Tibial nerve (tissue), 4 donors: ENCODE data around the gene NF2. TPM values are rescaled to one million over a fixed set of nuclear protein-coding genes. Genes with fewer than 3 reads are reported as not detected.

Experiments
- DNase-seq, 2 donors: peaks; one replicate each; pipeline ENCODE4 v3.0.0-alpha.2; 2019; ENCODE audit warnings: low spot score in 2 of 2
- H3K27ac ChIP-seq, 4 donors: fragments of 200-600 bp; sonication (generic) in 3 of 4; one replicate each; pipeline ENCODE4 v1.5.1; 2017 to 2019; ENCODE audit warnings: mild to moderate bottlenecking in 1 of 4
- H3K27me3 ChIP-seq, 2 donors: fragments of 200-600 bp; sonication (generic) in 1 of 2; one replicate each; pipeline versions ENCODE4 v1.5.1 to v1.6.0; 2017 to 2019
- H3K36me3 ChIP-seq, 3 donors: fragments of 200-600 bp; sonication (generic); one replicate each; pipeline ENCODE4 v1.5.1; 2018 to 2019
- H3K4me1 ChIP-seq, 4 donors: fragments of 200-600 bp; sonication (generic) in 3 of 4; one replicate each; pipeline ENCODE4 v1.5.1; 2017 to 2019
- H3K4me3 ChIP-seq, 4 donors: fragments of 200-600 bp; sonication (generic) in 3 of 4; one replicate each; pipeline ENCODE4 v1.5.1; 2017 to 2019; ENCODE audit warnings: mild to moderate bottlenecking in 1 of 4, moderate library complexity in 1 of 4
- H3K9me3 ChIP-seq, 4 donors: fragments of 200-600 bp; sonication (generic) in 3 of 4; one replicate each; pipeline ENCODE4 v1.5.1; 2017 to 2019
- CTCF ChIP-seq, 5 experiments: fragments of 200-600 bp in 3 of 5; fragments of 450-650 bp in 2 of 5; sonication (generic) in 3 of 5; IDR thresholded peaks; one replicate each; pipeline ENCODE4 v1.5.1; 2016 to 2019; ENCODE audit warnings: antibody characterized with exemption in 5 of 5, mild to moderate bottlenecking in 3 of 5, moderate library complexity in 2 of 5
- EP300 ChIP-seq, 2 donors: sonication (generic); formaldehyde crosslinking; IDR thresholded peaks; one replicate each; pipeline ENCODE4 v1.6.1; 2017; ENCODE audit warnings: antibody characterized with exemption in 2 of 2, mild to moderate bottlenecking in 1 of 2
- POLR2A ChIP-seq, 2 donors: fragments of 450-650 bp; IDR thresholded peaks; one replicate each; pipeline ENCODE4 v1.6.1; 2017; ENCODE audit warnings: antibody characterized with exemption in 2 of 2, mild to moderate bottlenecking in 2 of 2, moderate library complexity in 2 of 2
- WGBS, 2 donors: methylation state at CpG; one replicate each; pipeline ENCODE4 v1.1.5; 2018; 5-methylcytosine and 5-hydroxymethylcytosine counted together
- total RNA-seq, 4 donors: library from RNA; depleted of rRNA; stranded (reverse); fragments of >200 nt; gene quantifications; one replicate each; pipeline ENCODE4 v1.1.0, GENCODE V29; 2016

The NF2 gene
- total RNA-seq, 4 donors from 2014 or later: 24.9 to 39.0 (median 28.8) TPM

DNA sequence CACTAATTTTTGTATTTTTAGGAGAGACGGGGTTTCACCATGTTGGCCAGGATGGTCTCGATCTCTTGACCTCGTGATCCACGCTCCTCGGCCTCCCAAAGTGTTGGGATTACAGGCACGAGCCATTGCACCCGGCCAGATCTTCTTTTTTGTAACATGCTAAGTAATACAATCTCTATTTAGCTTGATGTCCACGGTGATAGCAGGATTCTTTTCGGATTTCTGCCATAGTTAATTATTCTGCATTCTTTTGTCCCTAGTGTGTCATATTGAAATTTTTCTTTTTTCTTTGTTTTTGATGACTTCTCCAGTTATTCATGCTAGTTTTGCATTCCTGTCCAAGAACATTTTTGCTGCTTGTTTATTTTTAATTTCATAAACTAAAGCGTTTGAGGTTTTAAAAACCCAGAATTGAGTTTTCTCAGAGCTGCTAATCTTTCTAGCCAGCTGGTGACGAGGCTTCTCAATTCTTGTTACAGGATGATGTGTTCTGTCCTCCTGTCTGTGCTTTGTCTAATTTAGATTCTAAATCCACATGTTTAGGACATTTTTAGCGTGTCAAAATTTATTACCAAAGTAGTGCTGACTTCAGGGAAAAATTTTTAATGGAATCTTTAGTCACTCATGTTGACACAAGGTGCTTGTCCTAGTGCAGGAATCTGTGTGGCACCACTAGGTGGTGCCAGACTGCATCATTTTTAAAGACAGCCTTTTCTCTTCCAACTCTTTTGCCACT is 21.8 kb downstream of the NF2 start:
- WGBS, 2 donors: 39 to 54% methylated on average over 12 of the region's 12 CpGs
- H3K36me3 ChIP-seq: no peaks in the 10 kb centered on the region
- H3K4me1 ChIP-seq: peaks cover 0 to 53% (median 21%) of the 10 kb centered on the region in 4 donors
- H3K27ac ChIP-seq: peak overlapping the region in 1 of 4 donors; percentile 26
- no peak overlapping the region for H3K4me3 ChIP-seq
- TF ChIP-seq CTCF (IDR thresholded peaks at IDR 0.05) (peak; percentile 71 to 89 (median 87)), POLR2A (IDR thresholded peaks at IDR 0.05) (no peak), EP300 (IDR thresholded peaks at IDR 0.05) (no peak)
- peak; percentile 31 to 40 for DNase-seq
- no peaks in the 10 kb centered on the region for H3K27me3 ChIP-seq
- no peaks in the 10 kb centered on the region for H3K9me3 ChIP-seq

DNA sequence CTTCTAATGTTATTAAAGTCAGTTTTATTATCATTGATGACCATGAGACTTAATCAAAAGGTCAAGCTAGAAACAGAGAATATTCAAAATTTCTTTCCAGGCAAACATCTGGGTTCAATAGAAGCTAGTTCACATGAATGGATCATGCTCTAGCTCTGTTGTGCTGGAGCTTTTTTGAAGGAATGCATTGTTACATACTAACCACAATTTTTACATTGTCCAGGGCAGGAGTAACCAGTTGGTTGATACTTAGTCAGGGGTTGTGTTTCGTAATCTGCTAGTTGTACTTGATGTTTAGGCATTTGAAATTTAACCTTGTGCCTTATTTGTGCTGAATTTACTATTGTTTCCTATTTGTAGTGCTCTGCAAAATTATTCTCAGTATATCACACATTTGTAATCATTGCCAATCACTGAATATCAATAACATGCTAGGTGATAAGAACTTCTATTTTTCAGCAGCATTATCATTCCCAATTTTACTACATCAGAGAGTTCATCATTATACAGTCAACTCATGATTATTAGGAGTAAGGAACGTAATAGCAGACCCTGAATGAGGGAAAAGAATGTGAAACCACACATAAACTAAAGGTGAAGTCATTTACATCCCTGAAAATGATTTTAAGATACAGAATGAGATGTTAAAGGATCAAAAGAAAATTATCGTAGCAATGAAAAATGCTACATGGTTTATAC is 23.2 kb downstream of the NF2 start:
- Histone ChIP-seq H3K27ac (no peak overlapping the region), H3K36me3 (no peaks in the 10 kb centered on the region), H3K27me3 (no peaks in the 10 kb centered on the region), H3K4me3 (no peak overlapping the region), H3K9me3 (no peaks in the 10 kb centered on the region), H3K4me1 (peaks cover 0 to 46% (median 19%) of the 10 kb centered on the region in 4 donors)
- no peak for DNase-seq
- no peak for TF ChIP-seq POLR2A (IDR thresholded peaks at IDR 0.05)
- no peak for TF ChIP-seq CTCF (IDR thresholded peaks at IDR 0.05)
- no peak for TF ChIP-seq EP300 (IDR thresholded peaks at IDR 0.05)
- WGBS, 2 donors: 81 to 86% methylated on average over 3 of the region's 3 CpGs

GRCh38 chr22:29627196-29627535 is 23.7 kb downstream of the NF2 start:
- DNase-seq: no peak
- TF ChIP-seq CTCF (IDR thresholded peaks at IDR 0.05) (no peak), POLR2A (IDR thresholded peaks at IDR 0.05) (no peak), EP300 (IDR thresholded peaks at IDR 0.05) (no peak)
- peaks cover 0 to 40% (median 14%) of the 10 kb centered on the region in 4 donors for H3K4me1 ChIP-seq
- no peaks in the 10 kb centered on the region for H3K9me3 ChIP-seq
- H3K27me3 ChIP-seq: no peaks in the 10 kb centered on the region
- no peak overlapping the region for H3K27ac ChIP-seq
- no peaks in the 10 kb centered on the region for H3K36me3 ChIP-seq
- no peak overlapping the region for H3K4me3 ChIP-seq
- 81 to 82% methylated on average over 3 of the region's 3 CpGs for WGBS, 2 donors

DNA sequence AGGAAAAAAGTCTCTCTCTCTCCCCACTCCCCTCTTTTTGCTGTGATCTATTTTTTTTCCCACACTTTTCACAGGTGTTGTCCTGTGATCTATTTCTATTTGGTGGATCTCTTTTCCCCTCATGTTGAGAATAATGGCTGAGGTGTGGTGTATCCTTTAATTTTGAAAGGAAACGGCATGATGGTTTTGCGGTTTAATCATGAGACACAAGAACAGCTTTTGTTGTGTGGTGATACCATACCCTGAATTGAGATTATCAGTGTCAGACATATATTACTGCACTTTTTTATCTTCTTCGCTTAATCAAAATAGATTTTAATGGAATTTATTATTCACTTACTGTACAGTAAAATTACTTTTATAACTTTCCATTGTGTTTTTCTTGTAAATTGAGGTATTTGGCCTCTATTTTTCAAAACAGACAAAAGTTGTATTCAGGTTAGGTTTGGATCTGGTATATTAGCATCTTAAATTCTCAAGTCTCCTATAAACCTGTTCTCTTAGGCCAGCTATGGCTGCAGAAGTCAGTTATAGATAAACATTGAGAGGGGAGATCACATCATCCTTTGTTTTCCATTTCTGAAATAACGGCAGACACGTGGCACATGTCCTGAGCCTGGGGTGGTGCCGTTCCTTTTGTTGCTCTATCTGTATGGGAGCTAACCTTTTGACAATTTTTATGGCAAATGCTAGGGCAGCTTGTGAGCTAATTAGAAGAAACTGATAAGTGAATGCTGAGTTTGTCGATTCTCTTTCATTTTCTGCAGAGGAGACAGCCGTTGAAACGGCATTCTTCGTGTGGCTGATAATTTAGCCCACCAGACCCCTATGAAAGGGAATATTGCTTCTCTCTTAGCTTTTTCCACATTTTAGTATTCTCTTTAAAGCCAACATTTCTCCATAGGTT is 25.8 kb downstream of the NF2 start:
- WGBS, 2 donors: 73 to 77% methylated on average over 10 of the region's 10 CpGs

More for the DNA sequence above, 25.8 kb downstream of the NF2 start:
- no peak for DNase-seq
- Histone ChIP-seq H3K27me3 (no peaks in the 10 kb centered on the region), H3K4me3 (no peak overlapping the region), H3K9me3 (no peaks in the 10 kb centered on the region), H3K36me3 (no peaks in the 10 kb centered on the region), H3K27ac (no peak overlapping the region), H3K4me1 (peaks cover 0 to 36% (median 11%) of the 10 kb centered on the region in 4 donors)
- TF ChIP-seq CTCF (IDR thresholded peaks at IDR 0.05) (no peak), POLR2A (IDR thresholded peaks at IDR 0.05) (no peak), EP300 (IDR thresholded peaks at IDR 0.05) (no peak)
